GM13977 (cell line): ENCODE measurements around the gene PCBP3.
"Not testable (repeated sequence)": the region's sequence is repeated elsewhere in the genome, so short reads cannot be mapped to it uniquely, and the experiment has no call there.

Source experiments
- DNase-seq: peaks from one replicate; pipeline ENCODE4 v3.0.0; 2012; ENCODE audit warnings: low spot score
- CTCF ChIP-seq: IDR thresholded peaks from 2 replicates; pipeline ENCODE4 v1.5.1; 2012; ENCODE audit warnings: mild to moderate bottlenecking, control low read depth; ENCODE audit not compliant: insufficient read depth; ENCODE audit errors: extremely low read depth, missing control alignments
- in situ Hi-C: fragments of 300-500 bp; cut with MboI; formaldehyde crosslinking; loops from one replicate; pipeline ENCODE4 v1.12.0; 2022; ENCODE audit warnings: low sequenced_read_pairs, low pct_unique_long_range_greater_than_20kb, mixed read lengths, inconsistent platforms; ENCODE audit not compliant: unreplicated experiment

PCBP3 gene

GRCh38 chr21:45848805-45849204 lies 205.3 kb downstream of the PCBP3 start:
- in situ Hi-C loops, result loop anchor here (25.0 kb wide), 2 partner anchors 287 to 712 kb away; no protein-coding TSS in a partner anchor
- no peak for TF ChIP-seq CTCF
- DNase-seq, result no peak

GRCh38 chr21:45849651-45850050 lies 206.1 kb downstream of the PCBP3 start:
- in situ Hi-C loops, result loop anchor here (25.0 kb wide), 2 partner anchors 287 to 712 kb away; no protein-coding TSS in a partner anchor
- TF ChIP-seq CTCF, result no peak
- no peak for DNase-seq

GRCh38 chr21:45850181-45850580 lies 206.7 kb downstream of the PCBP3 start:
- no peak for TF ChIP-seq CTCF
- in situ Hi-C loops, result no loop called here
- DNase-seq, result no peak

- DNase-seq, in situ Hi-C loops: not testable (repeated sequence)
Measured at GRCh38 chr21:45852386-45852785, 208.9 kb downstream of the PCBP3 start.

GRCh38 chr21:45852886-45853400 lies 209.4 kb downstream of the PCBP3 start:
- DNase-seq, result no peak
- in situ Hi-C loops, result no loop called here
- TF ChIP-seq CTCF, result no peak

- TF ChIP-seq CTCF, result no peak
- no peak for DNase-seq
- in situ Hi-C loops, result no loop called here
Measured at GRCh38 chr21:45853703-45854342, 210.3 kb downstream of the PCBP3 start.

GRCh38 chr21:45854690-45855247 lies 211.2 kb downstream of the PCBP3 start:
- in situ Hi-C loops, result no loop called here
- TF ChIP-seq CTCF, result no peak
- no peak for DNase-seq
